Measurements from ENCODE around the gene CNGA3. TPM values are rescaled to one million over a fixed set of nuclear protein-coding genes. Genes with fewer than 3 reads are reported as not detected.
A peak's percentile ranks its signal among the peaks of the same experiment; 100 is the strongest.

The CNGA3 gene
- total RNA-seq, 1 donor from 2014 or later: 3.7 TPM

- Mint-ChIP-seq H3K27ac (no peak overlapping the region), H3K4me3 (no peak overlapping the region), H3K9me3 (no peaks in the 10 kb centered on the region), H3K36me3 (no peaks in the 10 kb centered on the region), H3K4me1 (ENCODE audit: unreplicated experiment) (peaks cover 6% of the 10 kb centered on the region), H3K27me3 (peaks cover 69% of the 10 kb centered on the region)
- DNase-seq (ENCODE audit: extremely low spot score, unreplicated experiment): no peak
- no peak for TF ChIP-seq CTCF (conservative IDR thresholded peaks at IDR 0.05)
Observed at GRCh38 chr2:98343285-98343684, 3.0 kb upstream of the CNGA3 start.

- Mint-ChIP-seq H3K4me1 (ENCODE audit: unreplicated experiment) (peaks cover 6% of the 10 kb centered on the region), H3K4me3 (peak overlapping the region; percentile 76), H3K36me3 (no peaks in the 10 kb centered on the region), H3K9me3 (no peaks in the 10 kb centered on the region), H3K27ac (peak overlapping the region; percentile 47), H3K27me3 (peaks cover 91% of the 10 kb centered on the region)
- DNase-seq (ENCODE audit: extremely low spot score, unreplicated experiment): no peak
- no peak for TF ChIP-seq CTCF (conservative IDR thresholded peaks at IDR 0.05)
Observed at GRCh38 chr2:98347298-98348065, 1.2 kb downstream of the CNGA3 start.

GRCh38 chr2:98348066-98348561 is 1.9 kb downstream of the CNGA3 start:
- no peak for DNase-seq (ENCODE audit: extremely low spot score, unreplicated experiment)
- no peaks in the 10 kb centered on the region for H3K36me3 Mint-ChIP-seq
- TF ChIP-seq CTCF (conservative IDR thresholded peaks at IDR 0.05): no peak
- peaks cover 6% of the 10 kb centered on the region for H3K4me1 Mint-ChIP-seq (ENCODE audit: unreplicated experiment)
- peak overlapping the region; percentile 76 for H3K4me3 Mint-ChIP-seq
- peaks cover 85% of the 10 kb centered on the region for H3K27me3 Mint-ChIP-seq
- peak overlapping the region; percentile 47 for H3K27ac Mint-ChIP-seq
- H3K9me3 Mint-ChIP-seq: no peaks in the 10 kb centered on the region

GRCh38 chr2:98350411-98350810 is 4.2 kb downstream of the CNGA3 start:
- H3K4me3 Mint-ChIP-seq: no peak overlapping the region
- DNase-seq (ENCODE audit: extremely low spot score, unreplicated experiment): no peak
- H3K27me3 Mint-ChIP-seq: peaks cover 66% of the 10 kb centered on the region
- no peaks in the 10 kb centered on the region for H3K36me3 Mint-ChIP-seq
- peaks cover 6% of the 10 kb centered on the region for H3K4me1 Mint-ChIP-seq (ENCODE audit: unreplicated experiment)
- no peak overlapping the region for H3K27ac Mint-ChIP-seq
- no peaks in the 10 kb centered on the region for H3K9me3 Mint-ChIP-seq
- no peak for TF ChIP-seq CTCF (conservative IDR thresholded peaks at IDR 0.05)

GRCh38 chr2:98355881-98356280 is 9.6 kb downstream of the CNGA3 start:
- Mint-ChIP-seq H3K36me3 (no peaks in the 10 kb centered on the region), H3K4me3 (no peak overlapping the region), H3K27ac (no peak overlapping the region), H3K9me3 (no peaks in the 10 kb centered on the region), H3K27me3 (peaks cover 16% of the 10 kb centered on the region), H3K4me1 (ENCODE audit: unreplicated experiment) (no peaks in the 10 kb centered on the region)
- DNase-seq (ENCODE audit: extremely low spot score, unreplicated experiment): no peak
- TF ChIP-seq CTCF (conservative IDR thresholded peaks at IDR 0.05): no peak
